ENCODE data around the gene TMEM203.

Gene TMEM203

GRCh38 chr9:137217276-137218211 is 12.1 kb upstream of the TMEM203 start:
- ChIA-PET CTCF (interaction anchor here (0.9 to 4.2 kb wide), 3 partner anchors 9 to 29 kb away, joined by 4 to 11 read pairs (median 8); partner anchors contain the start of genes ANAPC2, RNF224 and SSNA1), POLR2A (no interaction called here)
- DNase-seq (ENCODE audit: extremely low spot score) = no peak
- TF ChIP-seq, protein P1, sequence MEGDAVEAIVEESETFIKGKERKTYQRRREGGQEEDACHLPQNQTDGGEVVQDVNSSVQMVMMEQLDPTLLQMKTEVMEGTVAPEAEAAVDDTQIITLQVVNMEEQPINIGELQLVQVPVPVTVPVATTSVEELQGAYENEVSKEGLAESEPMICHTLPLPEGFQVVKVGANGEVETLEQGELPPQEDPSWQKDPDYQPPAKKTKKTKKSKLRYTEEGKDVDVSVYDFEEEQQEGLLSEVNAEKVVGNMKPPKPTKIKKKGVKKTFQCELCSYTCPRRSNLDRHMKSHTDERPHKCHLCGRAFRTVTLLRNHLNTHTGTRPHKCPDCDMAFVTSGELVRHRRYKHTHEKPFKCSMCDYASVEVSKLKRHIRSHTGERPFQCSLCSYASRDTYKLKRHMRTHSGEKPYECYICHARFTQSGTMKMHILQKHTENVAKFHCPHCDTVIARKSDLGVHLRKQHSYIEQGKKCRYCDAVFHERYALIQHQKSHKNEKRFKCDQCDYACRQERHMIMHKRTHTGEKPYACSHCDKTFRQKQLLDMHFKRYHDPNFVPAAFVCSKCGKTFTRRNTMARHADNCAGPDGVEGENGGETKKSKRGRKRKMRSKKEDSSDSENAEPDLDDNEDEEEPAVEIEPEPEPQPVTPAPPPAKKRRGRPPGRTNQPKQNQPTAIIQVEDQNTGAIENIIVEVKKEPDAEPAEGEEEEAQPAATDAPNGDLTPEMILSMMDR (IDR thresholded peaks at IDR 0.05; ENCODE audit: control extremely low read depth, extremely low read depth, low read depth, missing control alignments) = no peak

GRCh38 chr9:137216188-137216965 is 10.9 kb upstream of the TMEM203 start:
- ChIA-PET CTCF (interaction anchor here (0.9 to 4.2 kb wide), 4 partner anchors 9 to 27 kb away, joined by 4 to 13 read pairs (median 8); partner anchors contain the start of genes ANAPC2, RNF224 and SSNA1), POLR2A (interaction anchor here (0.5 to 0.8 kb wide), 2 partner anchors 15 to 24 kb away, joined by 3 to 4 read pairs; partner anchors contain the start of gene TPRN)
- DNase-seq (ENCODE audit: extremely low spot score) = no peak
- TF ChIP-seq, protein P1 (IDR thresholded peaks at IDR 0.05; ENCODE audit: control extremely low read depth, extremely low read depth, low read depth, missing control alignments) = no peak

- DNase-seq (ENCODE audit: extremely low spot score) = no peak
- ChIA-PET CTCF (interaction anchor here (1.2 to 4.2 kb wide), 3 partner anchors 8 to 26 kb away, joined by 6 to 13 read pairs (median 11); partner anchors contain the start of genes ANAPC2, RNF224 and SSNA1), POLR2A (no interaction called here)
- TF ChIP-seq, protein P1 (IDR thresholded peaks at IDR 0.05; ENCODE audit: control extremely low read depth, extremely low read depth, low read depth, missing control alignments) = no peak
Measured at GRCh38 chr9:137215196-137215986, 9.9 kb upstream of the TMEM203 start.

GRCh38 chr9:137214620-137215019 is 9.2 kb upstream of the TMEM203 start:
- TF ChIP-seq, protein P1 (IDR thresholded peaks at IDR 0.05; ENCODE audit: control extremely low read depth, extremely low read depth, low read depth, missing control alignments) = no peak
- DNase-seq (ENCODE audit: extremely low spot score) = no peak
- ChIA-PET POLR2A (no interaction called here), CTCF (interaction anchor here (1.1 to 4.2 kb wide), 3 partner anchors 11 to 26 kb away, joined by 3 to 13 read pairs (median 11); partner anchors contain the start of genes ANAPC2, RNF224 and SSNA1)

DNA sequence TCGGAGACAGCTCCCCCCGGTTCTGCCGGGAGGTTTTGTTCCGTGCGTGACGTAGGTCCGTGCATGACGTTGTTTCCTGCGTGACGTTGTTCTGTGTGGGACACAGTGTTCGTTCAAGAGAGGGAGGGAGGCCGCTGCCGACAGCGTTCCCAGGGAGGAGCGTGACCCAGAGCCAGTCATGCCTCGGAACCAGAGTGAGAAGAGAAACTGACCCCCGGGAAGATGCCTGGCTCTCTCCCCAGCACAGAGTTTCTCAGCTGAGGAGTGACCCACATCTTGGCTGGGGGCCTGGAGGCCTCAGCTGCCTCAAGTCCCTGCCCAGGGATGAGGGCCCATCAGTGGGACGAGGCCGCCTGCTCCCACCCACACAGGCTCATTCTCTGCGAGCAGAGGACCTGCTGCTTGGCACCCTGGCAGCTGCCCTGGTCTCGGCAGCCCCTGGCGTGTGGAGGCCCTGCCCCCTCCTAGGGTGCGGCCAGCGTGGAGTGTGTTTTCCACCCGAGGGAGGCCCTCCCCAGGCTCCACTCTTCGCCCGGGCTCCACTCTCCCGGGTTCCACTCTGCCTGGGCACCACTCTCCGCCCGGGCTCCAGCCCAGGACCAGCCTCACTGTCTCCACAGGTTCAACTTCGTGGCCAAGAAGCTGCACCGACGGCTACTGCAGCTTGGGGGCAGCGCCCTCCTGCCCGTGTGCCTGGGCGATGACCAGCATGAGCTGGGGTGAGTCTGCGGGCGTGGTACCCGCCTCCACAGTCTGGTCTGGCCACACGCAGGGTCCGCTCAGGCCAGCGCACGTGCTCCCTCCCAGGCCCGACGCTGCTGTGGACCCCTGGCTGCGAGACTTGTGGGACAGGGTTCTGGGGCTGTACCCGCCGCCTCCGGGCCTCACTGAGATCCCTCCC is 8.0 kb upstream of the TMEM203 start:
- ChIA-PET CTCF (interaction anchor here (1.1 to 4.2 kb wide), 3 partner anchors 9 to 25 kb away, joined by 3 to 11 read pairs (median 4); partner anchors contain the start of genes ANAPC2 and SSNA1), POLR2A (no interaction called here)
- TF ChIP-seq, protein P1 (IDR thresholded peaks at IDR 0.05; ENCODE audit: control extremely low read depth, extremely low read depth, low read depth, missing control alignments) = peak; percentile 17
- DNase-seq (ENCODE audit: extremely low spot score) = no peak
